OCI-LY1 (cell line): Measurements from ENCODE around the gene ETNK2.

ENCODE experiments used
- H2AFZ ChIP-seq: fragments of 200-600 bp; sonication (generic), shearing (Covaris generic); 2 replicates; pipeline ENCODE4 v1.6.0; 2014; ENCODE audit warnings: antibody characterized with exemption, mild to moderate bottlenecking, low read length
- H3F3A ChIP-seq: fragments of 200-600 bp; sonication (generic), shearing (Covaris generic); 2 replicates; pipeline ENCODE4 v1.6.0; 2014; ENCODE audit warnings: mild to moderate bottlenecking, antibody characterized with exemption, low read length, moderate library complexity; ENCODE audit not compliant: insufficient read depth
- H3K27ac ChIP-seq: fragments of 200-600 bp; sonication (generic); 2 replicates; pipeline ENCODE4 v1.5.1; 2014; ENCODE audit warnings: low read length, mixed run types, mild to moderate bottlenecking, low read depth; ENCODE audit not compliant: poor library complexity, severe bottlenecking
- H3K27me3 ChIP-seq: fragments of 200-600 bp; sonication (generic); 2 replicates; pipeline ENCODE4 v1.6.0; 2014; ENCODE audit warnings: antibody characterized with exemption, mild to moderate bottlenecking, low read length, moderate library complexity; ENCODE audit not compliant: insufficient read depth
- H3K36me3 ChIP-seq: fragments of 200-600 bp; sonication (generic); 2 replicates; pipeline ENCODE4 v1.6.1; 2014; ENCODE audit warnings: mild to moderate bottlenecking, antibody characterized with exemption, low read length, moderate library complexity, mixed read lengths; ENCODE audit not compliant: insufficient read depth
- H3K4me1 ChIP-seq: fragments of 200-600 bp; sonication (generic); 2 replicates; pipeline ENCODE4 v1.5.1; 2014; ENCODE audit warnings: mild to moderate bottlenecking, low read length, moderate library complexity; ENCODE audit not compliant: insufficient read depth, severe bottlenecking
- H3K4me2 ChIP-seq: fragments of 200-600 bp; sonication (generic), shearing (Covaris generic); 2 replicates; pipeline ENCODE4 v1.6.1; 2014; ENCODE audit warnings: low read length
- H3K4me3 ChIP-seq: fragments of 200-600 bp; sonication (generic); 2 replicates; pipeline ENCODE4 v1.5.1; 2014; ENCODE audit warnings: low read length, low read depth, mild to moderate bottlenecking, mixed read lengths; ENCODE audit not compliant: poor library complexity, severe bottlenecking
- H3K79me2 ChIP-seq: fragments of 200-600 bp; shearing (Covaris generic); 2 replicates; pipeline ENCODE4 v1.6.1; 2016; ENCODE audit warnings: mixed run types, low read length, mixed read lengths; ENCODE audit not compliant: insufficient read depth
- H3K9ac ChIP-seq: fragments of 200-600 bp; sonication (generic), shearing (Covaris generic); 2 replicates; pipeline ENCODE4 v1.6.1; 2014; ENCODE audit warnings: mild to moderate bottlenecking, low read length, mixed read lengths
- H3K9me2 ChIP-seq: fragments of 200-600 bp; sonication (generic), shearing (Covaris generic); 2 replicates; pipeline ENCODE4 v1.6.1; 2014; ENCODE audit warnings: low read depth, mild to moderate bottlenecking, low read length, mixed read lengths
- H3K9me3 ChIP-seq: fragments of 200-600 bp; shearing (Covaris generic); 2 replicates; pipeline ENCODE4 v1.6.1; 2014; ENCODE audit warnings: low read length, mixed read lengths
- H4K20me1 ChIP-seq: fragments of 200-600 bp; sonication (generic), shearing (Covaris generic); 2 replicates; pipeline ENCODE4 v1.6.0; 2016; ENCODE audit warnings: mild to moderate bottlenecking, low read length; ENCODE audit not compliant: insufficient read depth
- EZH2 ChIP-seq: fragments of 200-600 bp; sonication (generic), shearing (Covaris generic); IDR thresholded peaks from 2 replicates; pipeline ENCODE4 v1.8.0; 2017; ENCODE audit warnings: borderline replicate concordance, mixed run types, mild to moderate bottlenecking, antibody characterized with exemption, low read length, moderate library complexity, mixed read lengths
- TF ChIP-seq, protein P1 (sequence below): fragments of 200-600 bp; sonication (generic), shearing (Covaris generic); IDR thresholded peaks from 2 replicates; pipeline ENCODE4 v1.5.1; 2017; ENCODE audit warnings: mild to moderate bottlenecking, antibody characterized with exemption, low read length, moderate library complexity, mixed read lengths

The ETNK2 gene

DNA sequence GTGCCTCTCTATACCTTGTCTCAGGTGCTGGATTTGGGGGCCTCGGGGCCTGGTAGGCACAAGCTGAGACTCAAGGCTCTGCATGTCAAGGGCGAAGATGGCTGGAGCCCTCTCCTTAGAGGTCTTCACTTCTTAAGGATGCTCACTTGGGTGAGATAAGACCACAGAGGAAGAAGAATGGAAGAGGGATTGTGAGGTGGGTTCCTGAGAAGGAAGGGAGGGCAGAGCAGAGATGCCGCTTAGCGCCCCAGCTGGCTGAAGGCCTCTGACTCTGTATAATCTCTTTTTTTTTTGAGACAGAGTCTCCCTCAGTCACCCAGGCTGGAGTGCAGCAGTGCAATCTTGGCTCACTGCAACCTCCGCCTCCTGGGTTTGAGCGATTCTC is 46.7 kb downstream of the ETNK2 start:
- Histone ChIP-seq H3K4me2 (no peak overlapping the region), H4K20me1 (no peaks in the 10 kb centered on the region), H3K79me2 (no peaks in the 10 kb centered on the region), H3K9ac (no peak overlapping the region), H3K4me3 (no peak overlapping the region), H3F3A (no peaks in the 10 kb centered on the region), H3K4me1 (no peaks in the 10 kb centered on the region), H3K27me3 (no peaks in the 10 kb centered on the region), H2AFZ (no peak overlapping the region), H3K9me2 (no peaks in the 10 kb centered on the region), H3K27ac (no peak overlapping the region), H3K36me3 (no peaks in the 10 kb centered on the region), H3K9me3 (no peaks in the 10 kb centered on the region)
- TF ChIP-seq EZH2: no peak
- TF ChIP-seq, protein P1, sequence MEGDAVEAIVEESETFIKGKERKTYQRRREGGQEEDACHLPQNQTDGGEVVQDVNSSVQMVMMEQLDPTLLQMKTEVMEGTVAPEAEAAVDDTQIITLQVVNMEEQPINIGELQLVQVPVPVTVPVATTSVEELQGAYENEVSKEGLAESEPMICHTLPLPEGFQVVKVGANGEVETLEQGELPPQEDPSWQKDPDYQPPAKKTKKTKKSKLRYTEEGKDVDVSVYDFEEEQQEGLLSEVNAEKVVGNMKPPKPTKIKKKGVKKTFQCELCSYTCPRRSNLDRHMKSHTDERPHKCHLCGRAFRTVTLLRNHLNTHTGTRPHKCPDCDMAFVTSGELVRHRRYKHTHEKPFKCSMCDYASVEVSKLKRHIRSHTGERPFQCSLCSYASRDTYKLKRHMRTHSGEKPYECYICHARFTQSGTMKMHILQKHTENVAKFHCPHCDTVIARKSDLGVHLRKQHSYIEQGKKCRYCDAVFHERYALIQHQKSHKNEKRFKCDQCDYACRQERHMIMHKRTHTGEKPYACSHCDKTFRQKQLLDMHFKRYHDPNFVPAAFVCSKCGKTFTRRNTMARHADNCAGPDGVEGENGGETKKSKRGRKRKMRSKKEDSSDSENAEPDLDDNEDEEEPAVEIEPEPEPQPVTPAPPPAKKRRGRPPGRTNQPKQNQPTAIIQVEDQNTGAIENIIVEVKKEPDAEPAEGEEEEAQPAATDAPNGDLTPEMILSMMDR: no peak

DNA sequence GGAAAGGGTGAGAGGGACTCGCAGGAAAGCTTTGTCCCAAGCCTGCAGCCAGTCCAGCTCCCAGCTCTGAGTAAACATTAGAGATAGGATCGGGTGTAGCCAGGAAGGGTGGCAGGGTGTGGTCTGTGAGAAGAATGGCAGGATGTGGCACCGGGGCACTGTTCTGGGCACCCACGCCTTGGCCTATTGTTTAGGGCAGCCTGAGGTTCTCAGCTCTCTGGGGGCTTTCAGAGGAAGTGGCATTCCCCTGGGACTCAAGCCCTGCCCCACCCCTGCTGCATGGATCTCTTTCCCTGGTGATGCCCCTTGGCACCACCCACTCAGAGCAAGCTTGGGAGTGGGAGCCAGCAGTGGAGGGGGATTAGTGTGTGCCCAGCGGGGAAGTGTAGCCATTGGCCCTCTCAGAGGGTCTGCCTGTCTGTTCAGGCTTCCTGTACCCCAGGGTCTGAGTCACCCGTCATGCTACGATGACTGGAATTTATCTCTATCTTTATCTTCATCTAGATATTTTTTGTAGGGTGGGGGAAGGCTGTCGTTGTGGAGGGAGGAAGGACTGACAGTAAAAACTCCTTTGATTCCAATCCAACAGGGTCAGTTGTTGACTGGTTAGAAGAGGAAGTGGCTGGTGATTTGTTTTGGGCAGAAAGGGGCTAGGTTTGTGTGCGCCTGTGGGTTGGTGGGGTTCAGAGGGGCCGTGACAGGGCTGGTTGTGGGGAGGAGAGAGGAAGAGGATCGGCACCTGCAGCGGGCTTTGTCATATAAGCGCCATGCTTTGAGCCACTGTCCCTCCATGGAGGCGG is 47.3 kb downstream of the ETNK2 start:
- Histone ChIP-seq H3K9ac (no peak overlapping the region), H3K4me1 (no peaks in the 10 kb centered on the region), H2AFZ (no peak overlapping the region), H3K4me2 (no peak overlapping the region), H3K79me2 (no peaks in the 10 kb centered on the region), H3K27me3 (no peaks in the 10 kb centered on the region), H4K20me1 (no peaks in the 10 kb centered on the region), H3F3A (no peaks in the 10 kb centered on the region), H3K36me3 (no peaks in the 10 kb centered on the region), H3K9me2 (no peaks in the 10 kb centered on the region), H3K4me3 (no peak overlapping the region), H3K9me3 (no peaks in the 10 kb centered on the region), H3K27ac (no peak overlapping the region)
- TF ChIP-seq EZH2: no peak
- TF ChIP-seq, protein P1: no peak

DNA sequence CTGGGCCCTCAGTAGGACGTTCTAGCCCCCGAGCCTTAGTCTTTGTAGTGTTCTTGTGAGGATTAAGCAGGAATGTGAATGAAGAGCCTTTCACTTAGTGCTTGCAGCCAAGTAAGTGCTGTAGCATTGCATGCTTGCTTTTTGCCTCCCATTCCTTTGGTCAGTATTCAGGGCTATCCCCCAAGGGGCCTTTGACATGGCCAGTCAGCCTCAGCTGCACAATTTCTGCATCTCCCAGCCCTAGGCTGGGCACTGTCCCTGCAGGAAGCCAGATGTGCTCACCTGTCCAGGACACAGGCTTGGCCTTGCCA is 48.5 kb downstream of the ETNK2 start:
- Histone ChIP-seq H3K9me2 (no peaks in the 10 kb centered on the region), H3K9me3 (no peaks in the 10 kb centered on the region), H3K79me2 (no peaks in the 10 kb centered on the region), H3K4me2 (no peak overlapping the region), H3K4me3 (no peak overlapping the region), H3K27me3 (no peaks in the 10 kb centered on the region), H3K36me3 (no peaks in the 10 kb centered on the region), H3K27ac (no peak overlapping the region), H3K4me1 (no peaks in the 10 kb centered on the region), H3K9ac (no peak overlapping the region), H2AFZ (no peak overlapping the region), H3F3A (no peaks in the 10 kb centered on the region), H4K20me1 (no peaks in the 10 kb centered on the region)
- TF ChIP-seq, protein P1: no peak
- no peak for TF ChIP-seq EZH2
